Smooth muscle cell (in vitro differentiated cells): Measurements from ENCODE around the gene ACP4. TPM values are rescaled to one million over a fixed set of nuclear protein-coding genes. Genes with fewer than 3 reads are reported as not detected.

Experiments
- DNase-seq: peaks from one replicate; lab custom pipeline; 2025; ENCODE audit not compliant: unreplicated experiment; lab: John Stamatoyannopoulos, UW
- H2AFZ ChIP-seq: fragments of 200-600 bp; sonication (generic); 2 replicates; pipeline ENCODE4 v1.6.0; 2016; ENCODE audit warnings: antibody characterized with exemption, low read depth, mild to moderate bottlenecking
- H3F3A ChIP-seq: fragments of 200-600 bp; sonication (generic); 2 replicates; pipeline ENCODE4 v1.6.0; 2017; ENCODE audit warnings: antibody characterized with exemption, low read depth
- H3K27ac ChIP-seq: fragments of 200-600 bp; sonication (generic); 2 replicates; pipeline ENCODE4 v1.5.1; 2016; ENCODE audit warnings: low read depth, mild to moderate bottlenecking
- H3K27me3 ChIP-seq: fragments of 200-600 bp; sonication (generic); 2 replicates; pipeline ENCODE4 v1.6.1; 2016; ENCODE audit warnings: low read depth, mild to moderate bottlenecking
- H3K36me3 ChIP-seq: fragments of 200-600 bp; sonication (generic); 2 replicates; pipeline ENCODE4 v1.5.1; 2016; ENCODE audit warnings: low read depth
- H3K4me1 ChIP-seq: fragments of 200-600 bp; sonication (generic); 2 replicates; pipeline ENCODE4 v1.5.1; 2016; ENCODE audit warnings: low read depth
- H3K4me2 ChIP-seq: fragments of 200-600 bp; sonication (generic); 2 replicates; pipeline ENCODE4 v1.6.0; 2016; ENCODE audit warnings: mild to moderate bottlenecking
- H3K4me3 ChIP-seq: fragments of 200-600 bp; sonication (generic); 2 replicates; pipeline ENCODE4 v1.5.1; 2016; ENCODE audit warnings: mild to moderate bottlenecking
- H3K79me2 ChIP-seq: fragments of 200-600 bp; sonication (generic); 2 replicates; pipeline ENCODE4 v1.6.0; 2016; ENCODE audit warnings: low read depth, mild to moderate bottlenecking
- H3K9ac ChIP-seq: fragments of 200-600 bp; sonication (generic); 2 replicates; pipeline ENCODE4 v1.6.0; 2016; ENCODE audit warnings: low read depth
- H3K9me3 ChIP-seq: fragments of 200-600 bp; sonication (generic); replicated peaks from 2 replicates; pipeline ENCODE4 v1.5.1; 2016; ENCODE audit warnings: low read depth
- H4K20me1 ChIP-seq: fragments of 200-600 bp; sonication (generic); 2 replicates; pipeline ENCODE4 v1.6.0; 2016; ENCODE audit warnings: low read depth
- WGBS: methylation state at CpG from one replicate; pipeline ENCODE4 v1.1.7; 2016; ENCODE audit warnings: low lambda C conversion rate; 5-methylcytosine and 5-hydroxymethylcytosine counted together
- polyA plus RNA-seq: library from polyadenylated mRNA; unstranded; fragments of >200 nt; fragmentation: Nextera tagmentation; extraction: Ambion mirVana; gene quantifications from 2 replicates; pipeline ENCODE4 v1.2.1, GENCODE V29; 2016
- total RNA-seq: library from RNA; depleted of rRNA; stranded (reverse); fragments of >200 nt; gene quantifications from 2 replicates; pipeline ENCODE4 v1.2.3, GENCODE V29; 2014
- TF ChIP-seq, protein P1 (sequence below): fragments of 200-600 bp; sonication (generic); IDR thresholded peaks from 2 replicates; pipeline ENCODE4 v1.5.1; 2017; ENCODE audit warnings: borderline replicate concordance, mild to moderate bottlenecking, antibody characterized with exemption; ENCODE audit not compliant: insufficient read depth, poor library complexity, severe bottlenecking

The ACP4 gene
- total and polyA plus RNA-seq, 2 experiments from 2014 or later, result 0.26 TPM; not detected in 1

DNA sequence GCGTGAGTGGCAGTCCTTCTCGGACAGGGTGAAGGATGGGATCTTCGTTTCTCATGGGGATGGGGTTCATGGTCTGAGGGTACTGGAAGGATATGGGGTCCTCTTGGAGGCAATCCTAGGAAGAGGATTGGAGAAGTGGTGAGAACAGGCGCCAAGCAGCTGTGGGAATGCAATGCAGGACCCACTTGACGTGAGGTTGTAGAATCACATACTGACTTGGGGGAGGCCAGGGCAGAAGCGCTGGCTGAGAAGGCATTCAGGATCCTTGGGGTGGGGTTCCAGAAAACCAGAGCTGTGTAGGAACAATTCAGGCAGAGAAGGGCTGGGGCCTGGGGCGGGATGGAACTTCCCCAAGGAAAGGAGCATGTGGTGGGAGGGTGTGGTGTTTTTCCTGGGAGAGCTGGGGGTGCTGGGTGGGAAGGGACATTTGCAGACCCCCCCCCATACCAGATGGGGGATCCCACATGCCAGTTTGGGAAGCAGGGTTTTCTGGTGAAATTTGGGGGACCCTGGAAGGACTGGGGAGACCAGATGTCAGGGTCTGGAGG, 32.5 kb downstream of the ACP4 start:
- H3K9me3 ChIP-seq, result no peaks in the 10 kb centered on the region
- no peaks in the 10 kb centered on the region for H3K4me1 ChIP-seq
- no peaks in the 10 kb centered on the region for H4K20me1 ChIP-seq
- DNase-seq, result no peak
- no peak overlapping the region for H2AFZ ChIP-seq
- no peak overlapping the region for H3K4me2 ChIP-seq
- TF ChIP-seq, protein P1, sequence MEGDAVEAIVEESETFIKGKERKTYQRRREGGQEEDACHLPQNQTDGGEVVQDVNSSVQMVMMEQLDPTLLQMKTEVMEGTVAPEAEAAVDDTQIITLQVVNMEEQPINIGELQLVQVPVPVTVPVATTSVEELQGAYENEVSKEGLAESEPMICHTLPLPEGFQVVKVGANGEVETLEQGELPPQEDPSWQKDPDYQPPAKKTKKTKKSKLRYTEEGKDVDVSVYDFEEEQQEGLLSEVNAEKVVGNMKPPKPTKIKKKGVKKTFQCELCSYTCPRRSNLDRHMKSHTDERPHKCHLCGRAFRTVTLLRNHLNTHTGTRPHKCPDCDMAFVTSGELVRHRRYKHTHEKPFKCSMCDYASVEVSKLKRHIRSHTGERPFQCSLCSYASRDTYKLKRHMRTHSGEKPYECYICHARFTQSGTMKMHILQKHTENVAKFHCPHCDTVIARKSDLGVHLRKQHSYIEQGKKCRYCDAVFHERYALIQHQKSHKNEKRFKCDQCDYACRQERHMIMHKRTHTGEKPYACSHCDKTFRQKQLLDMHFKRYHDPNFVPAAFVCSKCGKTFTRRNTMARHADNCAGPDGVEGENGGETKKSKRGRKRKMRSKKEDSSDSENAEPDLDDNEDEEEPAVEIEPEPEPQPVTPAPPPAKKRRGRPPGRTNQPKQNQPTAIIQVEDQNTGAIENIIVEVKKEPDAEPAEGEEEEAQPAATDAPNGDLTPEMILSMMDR, result no peak
- H3K9ac ChIP-seq, result no peak overlapping the region
- H3K36me3 ChIP-seq, result no peaks in the 10 kb centered on the region
- peaks cover 49% of the 10 kb centered on the region for H3K27me3 ChIP-seq
- no peaks in the 10 kb centered on the region for H3K79me2 ChIP-seq
- no peak overlapping the region for H3K4me3 ChIP-seq
- no peak overlapping the region for H3K27ac ChIP-seq
- H3F3A ChIP-seq, result no peaks in the 10 kb centered on the region
- WGBS, result 79% methylated on average over 7 of the region's 7 CpGs

DNA sequence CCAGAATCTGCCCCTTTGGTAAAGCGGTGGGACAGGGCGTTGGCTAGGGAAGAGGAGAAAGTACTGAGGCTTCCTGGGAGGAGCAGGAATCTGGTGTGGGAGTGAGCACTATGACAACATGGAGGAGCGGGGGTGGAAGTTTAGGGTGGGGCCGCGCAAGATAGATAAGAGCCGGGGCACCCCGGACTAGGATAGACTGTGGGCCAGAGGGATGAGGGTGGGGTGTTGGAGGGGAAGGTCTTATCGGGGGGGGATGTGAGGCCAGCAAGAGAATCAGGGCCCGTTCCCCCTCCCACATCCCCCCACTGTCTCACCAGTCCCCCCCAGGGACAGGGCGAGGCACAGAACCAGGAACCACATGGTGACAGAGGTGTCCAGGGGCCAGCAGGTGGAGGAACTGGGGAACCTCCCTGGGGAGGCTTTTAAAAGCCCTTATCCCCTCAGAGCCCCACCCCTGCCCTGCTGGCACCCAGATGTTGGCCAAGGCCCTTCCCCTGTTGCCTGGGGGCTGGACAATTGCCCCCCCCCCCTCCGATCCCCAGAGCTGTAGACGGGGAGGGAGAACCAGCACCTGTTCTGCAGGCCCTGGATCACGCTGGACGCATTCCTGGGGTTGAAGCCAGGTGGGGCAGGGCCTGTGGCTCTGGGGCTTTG, 33.3 kb downstream of the ACP4 start, which contains the start of gene KLK1:
KLK1 (minus strand) TSS at position 399 of the 654 bp plus-strand sequence; CDS start at position 360, 39 bp downstream.
- Histone ChIP-seq H3K27me3 (peaks cover 42% of the 10 kb centered on the region), H3K9ac (no peak within 1 kb of the TSS), H3K9me3 (no peaks in the 10 kb centered on the region), H3K4me3 (no peak within 1 kb of the TSS), H4K20me1 (no peaks in the 10 kb centered on the region), H3F3A (no peaks in the 10 kb centered on the region), H3K79me2 (no peaks in the 10 kb centered on the region), H2AFZ (no peak within 1 kb of the TSS), H3K4me1 (no peaks in the 10 kb centered on the region), H3K27ac (no peak within 1 kb of the TSS), H3K4me2 (no peak within 1 kb of the TSS), H3K36me3 (no peaks in the 10 kb centered on the region)
- TF ChIP-seq, protein P1, result no peak
- DNase-seq, result no peak
- 77% methylated on average over 10 of the region's 14 CpGs for WGBS

DNA sequence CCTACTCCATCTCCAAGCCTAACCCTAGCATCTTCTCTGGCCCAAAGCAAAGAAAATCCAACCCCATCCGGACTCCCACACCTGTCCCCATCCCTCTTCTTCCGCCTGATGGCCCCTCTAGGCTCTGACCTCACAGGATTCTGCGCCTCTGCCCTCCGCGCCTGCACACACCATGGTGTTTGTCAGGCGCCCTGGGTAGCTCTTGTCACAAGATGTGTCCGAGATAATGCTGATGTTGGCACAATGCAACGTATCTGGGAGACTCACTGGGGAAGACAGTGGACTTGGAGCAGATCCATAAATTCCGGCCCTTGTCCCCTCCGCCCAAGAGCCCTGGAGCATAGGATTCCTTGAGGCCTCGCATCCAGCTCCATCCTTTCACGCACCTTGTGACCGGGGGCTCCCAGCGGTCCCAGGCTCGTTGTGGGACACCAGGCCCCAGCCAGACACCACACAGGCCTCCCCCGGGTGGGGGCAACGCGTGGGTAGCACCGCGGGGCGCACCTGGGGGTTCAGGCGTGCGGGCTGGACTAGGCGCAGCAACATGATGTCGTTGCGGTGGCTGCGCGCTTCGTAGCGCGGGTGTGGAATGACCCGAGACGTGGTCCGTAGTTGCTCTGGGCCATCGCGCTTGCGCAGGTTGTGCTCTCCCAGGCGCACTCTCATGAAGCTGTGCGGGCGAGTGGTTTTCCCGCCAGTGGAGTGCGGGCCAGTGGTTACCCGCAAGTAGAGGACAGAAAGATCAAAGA, 36.5 kb downstream of the ACP4 start:
- DNase-seq, result no peak
- H3K27me3 ChIP-seq, result peaks cover 12% of the 10 kb centered on the region
- WGBS, result 93% methylated on average over 43 of the region's 43 CpGs
- no peak overlapping the region for H3K9ac ChIP-seq
- H3K4me3 ChIP-seq, result no peak overlapping the region
- no peaks in the 10 kb centered on the region for H3F3A ChIP-seq
- no peak overlapping the region for H3K27ac ChIP-seq
- TF ChIP-seq, protein P1, result no peak
- no peaks in the 10 kb centered on the region for H3K79me2 ChIP-seq
- H4K20me1 ChIP-seq, result no peaks in the 10 kb centered on the region
- H3K4me2 ChIP-seq, result no peak overlapping the region
- no peak overlapping the region for H2AFZ ChIP-seq
- no peaks in the 10 kb centered on the region for H3K4me1 ChIP-seq
- no peaks in the 10 kb centered on the region for H3K36me3 ChIP-seq
- H3K9me3 ChIP-seq, result no peaks in the 10 kb centered on the region
